ENCODE results near the gene SPATS2L. TPM values are rescaled to one million over a fixed set of nuclear protein-coding genes. Genes with fewer than 3 reads are reported as not detected.

SPATS2L gene
- polyA plus RNA-seq, 1 experiment: 243 TPM

DNA sequence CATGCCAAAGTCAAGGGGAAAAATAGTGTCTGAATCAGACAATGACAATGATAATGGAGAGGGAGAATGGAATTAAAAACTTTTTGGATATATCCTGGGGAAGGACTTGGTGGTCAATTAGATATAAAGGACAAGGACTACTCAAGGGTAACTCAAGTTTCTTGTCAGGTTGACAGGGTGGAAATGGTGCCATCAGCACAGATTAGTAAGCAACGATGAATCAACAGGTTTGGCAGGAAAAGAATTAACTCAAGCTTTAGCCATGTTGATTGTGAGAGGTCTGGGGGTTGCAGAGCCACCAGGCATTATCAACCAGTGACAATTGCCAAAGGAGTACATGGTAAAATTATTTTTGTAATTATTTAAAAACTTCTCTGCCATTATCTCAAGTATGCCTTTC is 35.8 kb upstream of the SPATS2L start:
- DNase-seq (ENCODE audit: low read depth): no peak
- Histone ChIP-seq H3K4me3 (ENCODE audit: low read depth, low read length) (no peak overlapping the region), H3K36me3 (ENCODE audit: control insufficient read depth, insufficient read depth, low read length) (no peaks in the 10 kb centered on the region), H3K27me3 (ENCODE audit: control insufficient read depth, insufficient read depth, low read length) (no peaks in the 10 kb centered on the region)
- POLR2A ChIA-PET: no interaction called here
- CTCF ChIA-PET: no interaction called here
- TF ChIP-seq, protein P1, sequence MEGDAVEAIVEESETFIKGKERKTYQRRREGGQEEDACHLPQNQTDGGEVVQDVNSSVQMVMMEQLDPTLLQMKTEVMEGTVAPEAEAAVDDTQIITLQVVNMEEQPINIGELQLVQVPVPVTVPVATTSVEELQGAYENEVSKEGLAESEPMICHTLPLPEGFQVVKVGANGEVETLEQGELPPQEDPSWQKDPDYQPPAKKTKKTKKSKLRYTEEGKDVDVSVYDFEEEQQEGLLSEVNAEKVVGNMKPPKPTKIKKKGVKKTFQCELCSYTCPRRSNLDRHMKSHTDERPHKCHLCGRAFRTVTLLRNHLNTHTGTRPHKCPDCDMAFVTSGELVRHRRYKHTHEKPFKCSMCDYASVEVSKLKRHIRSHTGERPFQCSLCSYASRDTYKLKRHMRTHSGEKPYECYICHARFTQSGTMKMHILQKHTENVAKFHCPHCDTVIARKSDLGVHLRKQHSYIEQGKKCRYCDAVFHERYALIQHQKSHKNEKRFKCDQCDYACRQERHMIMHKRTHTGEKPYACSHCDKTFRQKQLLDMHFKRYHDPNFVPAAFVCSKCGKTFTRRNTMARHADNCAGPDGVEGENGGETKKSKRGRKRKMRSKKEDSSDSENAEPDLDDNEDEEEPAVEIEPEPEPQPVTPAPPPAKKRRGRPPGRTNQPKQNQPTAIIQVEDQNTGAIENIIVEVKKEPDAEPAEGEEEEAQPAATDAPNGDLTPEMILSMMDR (IDR thresholded peaks at IDR 0.05; ENCODE audit: insufficient read depth, low read depth, low read length): no peak

GRCh38 chr2:200272320-200272719 is 34.2 kb upstream of the SPATS2L start:
- CTCF ChIA-PET: no interaction called here
- H3K36me3 ChIP-seq (ENCODE audit: control insufficient read depth, insufficient read depth, low read length): no peaks in the 10 kb centered on the region
- POLR2A ChIA-PET: no interaction called here
- H3K27me3 ChIP-seq (ENCODE audit: control insufficient read depth, insufficient read depth, low read length): no peaks in the 10 kb centered on the region
- TF ChIP-seq, protein P1 (IDR thresholded peaks at IDR 0.05; ENCODE audit: insufficient read depth, low read depth, low read length): no peak
- H3K4me3 ChIP-seq (ENCODE audit: low read depth, low read length): no peak overlapping the region
- DNase-seq (ENCODE audit: low read depth): no peak

- DNase-seq (ENCODE audit: low read depth): no peak
- POLR2A ChIA-PET: no interaction called here
- TF ChIP-seq, protein P1 (IDR thresholded peaks at IDR 0.05; ENCODE audit: insufficient read depth, low read depth, low read length): no peak
- CTCF ChIA-PET: interaction anchor here (1.1 kb wide), 1 partner anchor 15 kb away, joined by 3 read pairs; no protein-coding TSS in a partner anchor
- H3K4me3 ChIP-seq (ENCODE audit: low read depth, low read length): no peak overlapping the region
- no peaks in the 10 kb centered on the region for H3K27me3 ChIP-seq (ENCODE audit: control insufficient read depth, insufficient read depth, low read length)
- no peaks in the 10 kb centered on the region for H3K36me3 ChIP-seq (ENCODE audit: control insufficient read depth, insufficient read depth, low read length)
These were observed 32.1 kb upstream of the SPATS2L start for GRCh38 chr2:200274116-200275075.

GRCh38 chr2:200275295-200276013 is 31.0 kb upstream of the SPATS2L start:
- TF ChIP-seq, protein P1 (IDR thresholded peaks at IDR 0.05; ENCODE audit: insufficient read depth, low read depth, low read length): no peak
- ChIA-PET POLR2A (no interaction called here), CTCF (no interaction called here)
- Histone ChIP-seq H3K4me3 (ENCODE audit: low read depth, low read length) (no peak overlapping the region), H3K27me3 (ENCODE audit: control insufficient read depth, insufficient read depth, low read length) (no peaks in the 10 kb centered on the region), H3K36me3 (ENCODE audit: control insufficient read depth, insufficient read depth, low read length) (no peaks in the 10 kb centered on the region)
- DNase-seq (ENCODE audit: low read depth): no peak

- H3K36me3 ChIP-seq (ENCODE audit: control insufficient read depth, insufficient read depth, low read length): no peaks in the 10 kb centered on the region
- no peak for DNase-seq (ENCODE audit: low read depth)
- ChIA-PET CTCF (no interaction called here), POLR2A (no interaction called here)
- no peaks in the 10 kb centered on the region for H3K27me3 ChIP-seq (ENCODE audit: control insufficient read depth, insufficient read depth, low read length)
- no peak overlapping the region for H3K4me3 ChIP-seq (ENCODE audit: low read depth, low read length)
- TF ChIP-seq, protein P1 (IDR thresholded peaks at IDR 0.05; ENCODE audit: insufficient read depth, low read depth, low read length): no peak
These were observed 30.0 kb upstream of the SPATS2L start for GRCh38 chr2:200276472-200276871.
